Activated T-helper 2 cell treated with anti-CD3 and anti-CD28 coated beads, Interferon-gamma antibody, Interleukin-2, Interleukin-4, amounts not matched to agents 10 μg/mL and 5 μg/mL and 100 μg/mL, durations not matched to agents 14 hours and 24 hours and 36 hours (primary cell): ENCODE results near the gene GPR37L1. TPM values are rescaled to one million over a fixed set of nuclear protein-coding genes. Genes with fewer than 3 reads are reported as not detected.
"Not testable (repeated sequence)": the region's sequence is repeated elsewhere in the genome, so short reads cannot be mapped to it uniquely, and the experiment has no call there.

Experiments used
- DNase-seq: peaks from one replicate; pipeline ENCODE4 v3.0.0; 2021; ENCODE audit warnings: low spot score
- H3K27ac Mint-ChIP-seq: one replicate; pipeline ENCODE4 v1.8.0; 2021; ENCODE audit warnings: mixed read lengths
- H3K27me3 Mint-ChIP-seq: one replicate; pipeline ENCODE4 v1.8.0; 2021; ENCODE audit warnings: low read depth, mixed read lengths
- H3K36me3 Mint-ChIP-seq: one replicate; pipeline ENCODE4 v1.8.0; 2021; ENCODE audit warnings: low read depth, mixed read lengths
- H3K4me1 Mint-ChIP-seq: one replicate; pipeline ENCODE4 v1.8.0; 2021; ENCODE audit warnings: low read depth, mixed read lengths
- H3K4me3 Mint-ChIP-seq: one replicate; pipeline ENCODE4 v1.8.0; 2021; ENCODE audit warnings: low read depth, mild to moderate bottlenecking, moderate library complexity, mixed read lengths
- H3K9me3 Mint-ChIP-seq: one replicate; pipeline ENCODE4 v1.8.0; 2021; ENCODE audit warnings: mixed read lengths
- intact Hi-C: fragments of 100-400 bp; cut with micrococcal nuclease; formaldehyde crosslinking; loops from one replicate; pipeline ENCODE4 v1.15.1; 2023
- total RNA-seq: library from RNA; stranded (reverse); gene quantifications from 2 replicates; pipeline ENCODE4 v1.2.3, GENCODE V29; 2022

GPR37L1 gene
- total RNA-seq, 1 donor from 2014 or later: not detected

DNA sequence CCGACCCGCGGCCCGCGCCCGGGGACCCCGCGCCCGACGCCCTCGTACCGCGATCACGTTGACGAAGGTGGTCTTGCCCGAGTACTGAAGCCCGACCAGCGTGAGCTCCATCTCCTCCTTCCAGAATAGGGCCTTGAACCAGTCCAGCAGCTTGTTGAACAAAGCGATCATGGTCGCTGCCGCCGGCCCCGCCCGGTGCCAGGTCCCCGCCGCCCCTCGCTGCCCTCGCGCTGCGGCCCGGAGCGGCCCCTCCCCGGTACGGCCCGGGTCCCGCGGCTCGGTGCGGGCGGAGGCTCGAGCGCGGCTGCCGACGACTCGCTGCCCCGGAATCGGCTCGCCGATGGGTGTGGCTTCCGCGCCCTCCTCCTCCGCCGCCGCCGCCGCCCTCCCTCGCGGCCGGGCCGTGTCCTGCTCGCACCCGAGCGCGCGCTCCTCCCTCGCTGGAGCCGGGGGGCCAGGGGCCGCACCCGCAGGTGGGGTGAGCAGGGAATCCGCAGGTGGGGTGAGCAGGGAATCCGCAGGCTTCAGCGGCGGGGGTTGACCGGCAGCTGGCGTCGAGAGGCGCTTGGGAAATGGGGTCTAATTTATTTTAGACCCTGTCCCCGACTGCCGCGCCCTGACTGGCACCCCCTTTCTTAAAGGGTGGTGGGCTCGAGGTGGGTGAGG is 21.8 kb downstream of the GPR37L1 start, which contains the start of gene ARL8A:
Gene ARL8A, minus strand, starts transcription at position 336 of the 666 bp plus-strand sequence. Its CDS starts 165 bp downstream, at position 171.
- Mint-ChIP-seq H3K4me3 (peak within 1 kb of the TSS; percentile 91), H3K27ac (peak within 1 kb of the TSS; percentile 92), H3K36me3 (peaks cover 32% of the 10 kb centered on the region), H3K27me3 (no peaks in the 10 kb centered on the region), H3K4me1 (peaks cover 29% of the 10 kb centered on the region), H3K9me3 (no peaks in the 10 kb centered on the region)
- intact Hi-C loops: loop anchor here (1.0 to 5.0 kb wide), 3 partner anchors 14 to 262 kb away; no protein-coding TSS in a partner anchor
- peak; percentile 71 for DNase-seq

DNA sequence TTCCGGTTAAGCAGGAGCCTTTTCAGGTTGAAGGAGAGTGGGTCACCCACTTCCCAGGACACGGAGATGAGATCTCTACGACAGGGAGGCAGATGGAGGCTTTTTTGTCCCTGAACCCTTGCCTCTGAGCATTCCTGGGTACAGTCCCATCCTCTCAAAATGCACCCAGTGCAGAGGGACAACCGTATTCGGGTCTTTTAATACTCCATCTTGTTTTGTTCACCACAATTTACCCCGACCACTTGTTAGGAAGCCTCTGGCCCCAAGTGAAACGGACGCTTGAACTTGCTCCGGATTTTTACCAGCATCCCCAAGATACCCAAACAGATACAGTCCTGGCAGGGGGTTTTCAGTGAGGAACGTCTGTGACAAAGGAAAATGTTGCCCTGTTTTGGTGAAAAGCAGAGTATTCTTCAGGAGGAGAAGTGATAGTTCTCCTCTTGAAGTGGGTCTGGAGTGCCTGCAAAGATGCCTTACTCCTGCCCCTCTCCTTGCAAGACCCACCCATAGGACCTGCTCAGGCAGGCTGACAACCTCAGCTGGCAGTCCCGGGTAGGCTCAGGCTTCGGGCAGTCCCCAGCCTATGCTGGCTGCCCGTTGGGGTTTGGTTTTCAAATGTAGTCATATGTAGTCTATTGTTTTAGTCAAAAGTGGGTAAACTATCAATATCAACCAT is 22.5 kb downstream of the GPR37L1 start:
- H3K4me3 Mint-ChIP-seq: peak overlapping the region; percentile 78
- peaks cover 37% of the 10 kb centered on the region for H3K36me3 Mint-ChIP-seq
- peak overlapping the region; percentile 84 for H3K27ac Mint-ChIP-seq
- intact Hi-C loops: loop anchor here (1.0 to 5.0 kb wide), 3 partner anchors 14 to 263 kb away; no protein-coding TSS in a partner anchor
- H3K9me3 Mint-ChIP-seq: no peaks in the 10 kb centered on the region
- no peak for DNase-seq
- H3K4me1 Mint-ChIP-seq: peaks cover 29% of the 10 kb centered on the region
- H3K27me3 Mint-ChIP-seq: no peaks in the 10 kb centered on the region

DNA sequence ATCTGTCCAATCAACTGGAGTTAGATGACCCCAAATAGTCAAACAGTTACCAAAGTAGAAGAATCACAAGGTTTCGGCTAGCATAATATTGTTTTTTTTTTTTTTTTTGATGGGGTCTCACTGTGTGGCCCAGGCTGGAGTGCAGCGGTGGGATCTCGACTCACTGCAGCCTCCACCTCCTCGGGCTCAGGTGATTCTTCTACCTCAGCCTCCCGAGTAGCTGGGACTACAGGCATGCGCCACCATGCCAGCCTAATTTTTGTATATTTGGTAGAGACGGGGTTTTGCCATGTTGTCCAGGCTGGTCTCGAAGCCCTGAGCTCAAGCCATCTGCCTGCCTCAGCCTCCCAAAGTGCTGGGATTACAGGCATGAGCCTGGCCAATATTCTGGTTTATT is 23.0 kb downstream of the GPR37L1 start:
- Mint-ChIP-seq H3K4me3 (peak overlapping the region; percentile 78), H3K36me3 (peaks cover 42% of the 10 kb centered on the region), H3K27ac (peak overlapping the region; percentile 84), H3K4me1 (peaks cover 31% of the 10 kb centered on the region)
- intact Hi-C loops: loop anchor here (1.0 to 5.0 kb wide), 3 partner anchors 13 to 263 kb away; no protein-coding TSS in a partner anchor
- DNase-seq, H3K9me3 Mint-ChIP-seq, H3K27me3 Mint-ChIP-seq: not testable (repeated sequence)

DNA sequence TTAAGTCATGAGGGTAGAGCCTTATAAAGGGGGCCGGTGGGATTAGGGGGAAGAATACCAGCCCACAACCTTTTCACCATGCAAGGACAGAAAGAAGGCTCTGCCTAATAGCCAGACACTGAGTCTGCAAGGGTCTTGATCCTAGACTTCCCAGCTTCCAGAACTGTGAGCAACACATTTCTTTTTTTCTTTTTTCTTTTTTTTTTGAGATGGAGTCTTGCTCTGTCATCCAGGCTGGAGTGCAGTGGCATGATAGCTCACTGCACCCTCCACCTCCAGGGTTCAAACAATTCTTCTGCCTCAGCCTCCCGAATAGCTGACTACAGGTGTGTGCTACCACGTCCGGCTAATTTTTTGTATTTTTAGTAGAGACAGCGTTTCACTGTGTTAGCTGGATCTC is 23.6 kb downstream of the GPR37L1 start:
- Mint-ChIP-seq H3K27me3 (no peaks in the 10 kb centered on the region), H3K4me1 (peaks cover 36% of the 10 kb centered on the region), H3K36me3 (peaks cover 44% of the 10 kb centered on the region), H3K9me3 (no peaks in the 10 kb centered on the region), H3K4me3 (no peak overlapping the region), H3K27ac (peak overlapping the region; percentile 42)
- intact Hi-C loops: loop anchor here (5.0 kb wide), 1 partner anchor 264 kb away; no protein-coding TSS in a partner anchor
- no peak for DNase-seq

DNA sequence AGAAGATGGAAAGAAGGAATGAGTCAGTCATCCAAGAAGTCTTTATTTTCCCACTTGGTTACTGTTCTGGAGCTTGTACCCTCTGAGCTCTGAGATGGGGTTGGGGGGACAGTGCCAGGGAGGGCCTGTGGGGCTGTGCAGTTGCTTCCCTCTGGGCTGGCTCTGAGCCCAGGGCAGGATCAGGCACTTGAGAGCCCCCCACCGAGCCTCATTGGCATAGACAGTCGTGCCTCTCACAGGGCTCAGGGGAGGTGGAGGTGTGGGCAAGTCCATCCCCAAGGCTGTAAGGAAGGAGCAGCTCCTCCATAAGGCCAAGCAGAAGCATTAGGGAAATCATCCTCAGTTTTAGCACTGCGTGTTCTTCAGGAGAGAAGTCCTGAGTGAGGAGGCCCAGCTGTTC is 24.3 kb downstream of the GPR37L1 start:
- Mint-ChIP-seq H3K4me1 (peaks cover 37% of the 10 kb centered on the region), H3K36me3 (peaks cover 48% of the 10 kb centered on the region), H3K27me3 (no peaks in the 10 kb centered on the region), H3K27ac (peak overlapping the region; percentile 33), H3K9me3 (no peaks in the 10 kb centered on the region), H3K4me3 (no peak overlapping the region)
- DNase-seq: no peak
- intact Hi-C loops: loop anchor here (5.0 kb wide), 1 partner anchor 265 kb away; no protein-coding TSS in a partner anchor

DNA sequence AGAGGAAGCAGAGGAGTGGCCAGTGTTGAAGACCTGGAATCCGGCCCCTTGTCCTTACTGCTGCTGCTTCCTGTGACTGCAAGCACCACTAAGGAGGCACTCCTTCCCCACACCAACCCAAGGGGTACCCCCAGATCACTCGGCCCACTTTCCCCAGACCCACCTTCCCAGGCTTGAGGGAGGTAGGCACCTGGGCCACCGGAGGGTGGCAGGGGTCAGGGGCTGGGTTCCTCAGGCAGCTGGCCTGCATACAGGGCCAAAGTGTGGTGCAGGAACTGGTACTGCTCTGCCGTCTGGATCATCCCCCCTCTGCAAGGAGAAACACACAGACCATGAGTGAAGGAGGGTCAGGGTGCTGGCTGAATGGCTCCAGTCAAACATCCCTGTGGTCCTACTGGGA is 25.7 kb downstream of the GPR37L1 start:
- H3K27ac Mint-ChIP-seq: no peak overlapping the region
- no peaks in the 10 kb centered on the region for H3K27me3 Mint-ChIP-seq
- H3K36me3 Mint-ChIP-seq: peaks cover 57% of the 10 kb centered on the region

DNA sequence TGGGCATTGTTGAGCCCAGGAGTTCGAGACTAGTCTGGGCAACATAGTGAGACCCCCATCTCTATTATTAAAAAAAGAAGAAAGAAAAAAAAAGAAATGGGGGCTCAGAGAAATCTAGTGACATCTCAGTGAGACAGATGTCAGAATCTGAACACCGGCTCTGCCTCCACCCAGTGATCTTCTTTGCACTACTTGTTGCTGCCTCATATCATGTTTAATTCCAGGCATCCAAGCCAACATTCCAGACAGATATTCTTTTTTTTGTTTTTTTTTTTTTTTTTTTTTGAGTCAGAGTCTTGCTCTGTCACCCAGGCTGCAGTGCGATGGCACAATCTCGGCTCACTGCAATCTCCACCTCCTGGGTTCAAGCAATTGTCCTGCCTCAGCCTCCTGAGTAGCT is 26.8 kb downstream of the GPR37L1 start:
- Mint-ChIP-seq H3K36me3 (peaks cover 64% of the 10 kb centered on the region), H3K4me3 (no peak overlapping the region), H3K4me1 (peaks cover 31% of the 10 kb centered on the region), H3K27me3 (no peaks in the 10 kb centered on the region), H3K27ac (no peak overlapping the region), H3K9me3 (no peaks in the 10 kb centered on the region)
- no peak for DNase-seq
- intact Hi-C loops: loop anchor here (5.0 kb wide), 1 partner anchor 267 kb away; no protein-coding TSS in a partner anchor

More for the DNA sequence above, 25.7 kb downstream of the GPR37L1 start:
- intact Hi-C loops: loop anchor here (5.0 kb wide), 1 partner anchor 266 kb away; no protein-coding TSS in a partner anchor
- H3K4me1 Mint-ChIP-seq: peaks cover 30% of the 10 kb centered on the region
- no peak for DNase-seq
- H3K9me3 Mint-ChIP-seq: no peaks in the 10 kb centered on the region
- no peak overlapping the region for H3K4me3 Mint-ChIP-seq

DNA sequence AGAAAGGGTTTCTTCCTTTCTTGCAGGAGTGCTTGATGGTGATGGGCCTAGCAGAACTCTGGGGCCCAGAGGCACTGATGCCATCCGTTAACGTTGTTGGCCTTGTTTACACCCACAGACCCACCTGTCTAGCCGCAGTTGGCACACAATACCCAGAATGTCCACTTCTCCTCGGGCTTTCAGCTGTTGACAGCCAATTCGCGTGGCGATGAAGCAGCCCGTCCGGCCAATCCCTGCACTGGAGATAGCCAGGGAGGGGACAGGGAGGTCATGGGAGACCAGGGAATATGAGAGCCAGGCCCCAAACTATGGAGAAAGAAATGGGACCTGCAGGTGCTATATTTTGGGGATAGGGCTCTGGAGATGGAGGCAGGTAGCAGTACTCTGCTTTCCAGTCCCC is 27.5 kb downstream of the GPR37L1 start:
- intact Hi-C loops: no loop called here
- H3K4me3 Mint-ChIP-seq: no peak overlapping the region
- H3K36me3 Mint-ChIP-seq: peaks cover 70% of the 10 kb centered on the region
- H3K27ac Mint-ChIP-seq: no peak overlapping the region
- H3K9me3 Mint-ChIP-seq: no peaks in the 10 kb centered on the region
- peaks cover 36% of the 10 kb centered on the region for H3K4me1 Mint-ChIP-seq
- no peak for DNase-seq
- H3K27me3 Mint-ChIP-seq: no peaks in the 10 kb centered on the region

DNA sequence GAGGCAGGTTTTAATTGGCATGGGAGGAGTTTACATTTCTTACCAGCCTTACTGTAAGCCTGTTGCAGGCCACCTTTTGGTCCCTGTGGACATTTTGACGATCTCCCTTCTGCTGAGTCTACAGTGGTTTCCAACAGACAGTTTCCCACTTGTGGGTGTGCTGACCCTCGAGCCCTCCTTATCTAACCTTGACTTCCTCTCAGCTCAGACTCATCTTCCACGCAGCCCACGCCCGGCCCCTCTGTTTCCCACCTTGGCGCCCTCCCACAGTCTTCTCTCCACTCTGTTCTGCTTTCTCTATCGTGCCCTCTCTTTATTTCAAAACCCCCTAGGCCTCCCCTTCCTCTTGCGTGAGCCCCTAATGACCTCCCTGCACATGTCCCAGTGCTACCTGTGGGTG is 27.9 kb downstream of the GPR37L1 start:
- peaks cover 35% of the 10 kb centered on the region for H3K4me1 Mint-ChIP-seq
- no peak overlapping the region for H3K4me3 Mint-ChIP-seq
- peak overlapping the region; percentile 33 for H3K27ac Mint-ChIP-seq
- no peaks in the 10 kb centered on the region for H3K9me3 Mint-ChIP-seq
- intact Hi-C loops: no loop called here
- no peak for DNase-seq
- H3K27me3 Mint-ChIP-seq: no peaks in the 10 kb centered on the region
- H3K36me3 Mint-ChIP-seq: peaks cover 74% of the 10 kb centered on the region

DNA sequence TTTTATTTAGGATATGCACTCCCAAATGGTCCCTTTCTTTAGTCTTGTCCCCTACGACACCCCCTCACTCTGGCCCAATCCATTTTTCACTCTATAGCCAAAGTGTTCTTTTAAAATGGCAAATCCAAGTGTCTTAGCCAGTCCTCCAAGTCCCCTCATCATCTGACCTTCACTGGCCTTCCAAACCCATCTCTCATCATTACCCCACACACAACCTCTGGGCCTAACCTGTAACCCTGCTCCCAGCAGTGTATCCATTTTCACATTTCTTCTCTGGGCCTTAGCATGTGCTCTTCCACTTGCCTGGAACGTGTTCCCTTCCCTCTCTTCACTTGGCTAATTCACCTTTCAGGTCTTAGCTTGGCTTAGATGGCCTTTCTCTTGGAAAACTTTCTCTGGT is 28.3 kb downstream of the GPR37L1 start:
- Mint-ChIP-seq H3K27ac (peak overlapping the region; percentile 33), H3K9me3 (no peaks in the 10 kb centered on the region), H3K4me3 (no peak overlapping the region), H3K36me3 (peaks cover 78% of the 10 kb centered on the region), H3K4me1 (peaks cover 37% of the 10 kb centered on the region), H3K27me3 (no peaks in the 10 kb centered on the region)
- DNase-seq: no peak
- intact Hi-C loops: no loop called here

DNA sequence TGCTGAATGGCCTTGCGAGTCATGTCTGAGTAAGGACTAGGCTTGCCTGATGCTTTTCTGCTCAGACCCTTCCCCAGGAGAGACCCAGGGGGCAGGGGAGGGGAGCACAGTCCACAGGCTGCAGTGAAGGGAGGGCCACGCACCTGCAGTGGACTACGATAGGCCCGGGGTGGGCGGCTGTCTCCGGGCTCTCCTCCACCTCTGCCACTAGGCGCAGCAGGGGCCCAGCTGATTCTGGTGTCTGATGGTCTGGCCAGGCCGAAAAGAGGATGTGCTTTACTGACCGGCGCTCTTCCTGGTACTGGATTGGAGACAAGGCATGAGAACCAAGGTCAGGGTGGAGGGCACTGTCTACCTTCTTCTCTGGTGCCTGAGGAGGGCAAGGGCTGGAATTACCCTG is 29.7 kb downstream of the GPR37L1 start:
- Mint-ChIP-seq H3K36me3 (peaks cover 92% of the 10 kb centered on the region), H3K4me3 (no peak overlapping the region), H3K27me3 (no peaks in the 10 kb centered on the region), H3K27ac (no peak overlapping the region), H3K9me3 (no peaks in the 10 kb centered on the region), H3K4me1 (peaks cover 38% of the 10 kb centered on the region)
- no peak for DNase-seq
- intact Hi-C loops: no loop called here

DNA sequence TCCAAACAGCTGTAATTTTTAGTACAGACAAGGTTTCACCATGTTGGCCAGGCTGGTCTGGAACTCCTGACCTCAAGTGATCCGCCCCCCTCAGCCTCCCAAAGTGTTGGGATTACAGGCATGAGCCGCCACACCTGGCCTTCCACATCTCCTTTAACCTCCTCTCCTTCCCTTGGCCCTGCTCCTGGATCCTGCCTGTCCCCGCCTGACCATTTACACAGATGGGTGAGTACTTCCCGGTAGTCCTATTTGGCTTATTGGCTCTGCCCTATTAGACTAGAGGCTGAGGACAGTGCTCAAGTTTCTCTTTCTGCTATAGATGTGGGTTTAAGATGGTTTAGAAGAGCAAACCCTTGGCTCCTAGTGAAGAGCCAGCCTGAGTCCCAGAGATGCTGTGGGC is 30.6 kb downstream of the GPR37L1 start:
- H3K4me1 Mint-ChIP-seq: peaks cover 41% of the 10 kb centered on the region
- no peak for DNase-seq
- no peaks in the 10 kb centered on the region for H3K9me3 Mint-ChIP-seq
- H3K4me3 Mint-ChIP-seq: no peak overlapping the region
- intact Hi-C loops: no loop called here
- H3K27me3 Mint-ChIP-seq: no peaks in the 10 kb centered on the region
- no peak overlapping the region for H3K27ac Mint-ChIP-seq
- H3K36me3 Mint-ChIP-seq: peaks cover 94% of the 10 kb centered on the region
